Muscle layer of duodenum (tissue), 2 donors: ENCODE measurements around the gene SCG2.

Experiments
- H3K27ac ChIP-seq: one replicate; pipeline ENCODE4 v1.7.0; 2013; ENCODE audit warnings: mild to moderate bottlenecking, low read length
- H3K27me3 ChIP-seq: one replicate; pipeline ENCODE4 v1.7.0; 2013; ENCODE audit warnings: low read depth, mild to moderate bottlenecking, control low read depth, low read length
- H3K36me3 ChIP-seq, 2 donors: one replicate each; pipeline ENCODE4 v1.7.0; 2013; ENCODE audit warnings: low read length in 2 of 2, control low read depth in 1 of 2, mild to moderate bottlenecking in 1 of 2; ENCODE audit not compliant: insufficient read depth in 2 of 2, control insufficient read depth in 1 of 2
- H3K4me1 ChIP-seq, 2 donors: one replicate each; pipeline ENCODE4 v1.7.0; 2013; ENCODE audit warnings: low read length in 2 of 2, mild to moderate bottlenecking in 2 of 2, control low read depth in 1 of 2, moderate library complexity in 1 of 2; ENCODE audit not compliant: insufficient read depth in 2 of 2, control insufficient read depth in 1 of 2
- H3K4me3 ChIP-seq, 2 donors: one replicate each; pipeline ENCODE4 v1.7.0; 2013; ENCODE audit warnings: low read length in 2 of 2, low read depth in 1 of 2, mild to moderate bottlenecking in 1 of 2
- H3K9me3 ChIP-seq, 2 donors: one replicate each; pipeline ENCODE4 v1.7.0; 2013; ENCODE audit warnings: low read length in 2 of 2, control low read depth in 1 of 2, mild to moderate bottlenecking in 1 of 2; ENCODE audit not compliant: control insufficient read depth in 1 of 2
- donor health status: healthy.

SCG2 gene, protein sequence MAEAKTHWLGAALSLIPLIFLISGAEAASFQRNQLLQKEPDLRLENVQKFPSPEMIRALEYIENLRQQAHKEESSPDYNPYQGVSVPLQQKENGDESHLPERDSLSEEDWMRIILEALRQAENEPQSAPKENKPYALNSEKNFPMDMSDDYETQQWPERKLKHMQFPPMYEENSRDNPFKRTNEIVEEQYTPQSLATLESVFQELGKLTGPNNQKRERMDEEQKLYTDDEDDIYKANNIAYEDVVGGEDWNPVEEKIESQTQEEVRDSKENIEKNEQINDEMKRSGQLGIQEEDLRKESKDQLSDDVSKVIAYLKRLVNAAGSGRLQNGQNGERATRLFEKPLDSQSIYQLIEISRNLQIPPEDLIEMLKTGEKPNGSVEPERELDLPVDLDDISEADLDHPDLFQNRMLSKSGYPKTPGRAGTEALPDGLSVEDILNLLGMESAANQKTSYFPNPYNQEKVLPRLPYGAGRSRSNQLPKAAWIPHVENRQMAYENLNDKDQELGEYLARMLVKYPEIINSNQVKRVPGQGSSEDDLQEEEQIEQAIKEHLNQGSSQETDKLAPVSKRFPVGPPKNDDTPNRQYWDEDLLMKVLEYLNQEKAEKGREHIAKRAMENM

DNA sequence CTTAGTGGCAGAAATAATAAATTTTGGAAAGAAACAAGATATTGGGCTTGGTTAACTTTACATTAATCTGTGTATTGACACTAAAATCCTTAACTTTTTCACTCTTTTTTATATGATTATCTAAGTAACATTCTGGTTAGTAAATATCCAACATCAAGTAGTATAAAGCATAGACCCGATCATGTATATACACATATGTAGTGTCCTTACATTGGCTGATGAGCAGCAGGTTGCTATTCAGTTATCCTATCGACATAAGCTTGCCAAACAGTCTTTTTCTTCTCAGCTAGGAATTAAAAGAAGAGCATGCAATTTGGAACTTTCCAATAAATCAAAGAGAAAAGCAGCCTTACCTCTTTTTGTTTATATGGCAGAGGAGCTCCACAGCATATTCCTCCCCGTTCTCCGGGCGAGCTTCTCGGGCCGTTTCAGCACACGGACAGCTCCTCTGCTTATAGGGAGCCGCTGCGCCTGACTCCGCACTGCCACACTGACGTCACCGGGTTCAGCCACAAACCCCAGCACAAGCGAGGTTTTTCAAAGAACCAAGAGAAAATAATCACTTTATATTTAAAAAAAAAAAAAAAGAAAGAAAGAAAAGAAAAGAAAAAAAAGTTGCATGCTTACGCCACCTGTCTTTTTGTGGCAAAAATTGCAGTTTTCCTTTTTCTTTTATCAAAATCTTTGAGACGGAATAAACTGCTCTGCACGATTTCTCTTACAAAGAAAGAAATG, at the start of gene SCG2:
TSS of gene SCG2 (minus strand) at position 430 of the 735 bp plus-strand sequence. CDS start 3,079 bp downstream, outside the sequence.
- Histone ChIP-seq H3K27ac (no peak within 1 kb of the TSS), H3K9me3 (no peaks in the 10 kb centered on the region), H3K27me3 (no peaks in the 10 kb centered on the region), H3K36me3 (no peaks in the 10 kb centered on the region), H3K4me1 (peaks cover 0 to 3% of the 10 kb centered on the region in 2 donors), H3K4me3 (no peak within 1 kb of the TSS)

DNA sequence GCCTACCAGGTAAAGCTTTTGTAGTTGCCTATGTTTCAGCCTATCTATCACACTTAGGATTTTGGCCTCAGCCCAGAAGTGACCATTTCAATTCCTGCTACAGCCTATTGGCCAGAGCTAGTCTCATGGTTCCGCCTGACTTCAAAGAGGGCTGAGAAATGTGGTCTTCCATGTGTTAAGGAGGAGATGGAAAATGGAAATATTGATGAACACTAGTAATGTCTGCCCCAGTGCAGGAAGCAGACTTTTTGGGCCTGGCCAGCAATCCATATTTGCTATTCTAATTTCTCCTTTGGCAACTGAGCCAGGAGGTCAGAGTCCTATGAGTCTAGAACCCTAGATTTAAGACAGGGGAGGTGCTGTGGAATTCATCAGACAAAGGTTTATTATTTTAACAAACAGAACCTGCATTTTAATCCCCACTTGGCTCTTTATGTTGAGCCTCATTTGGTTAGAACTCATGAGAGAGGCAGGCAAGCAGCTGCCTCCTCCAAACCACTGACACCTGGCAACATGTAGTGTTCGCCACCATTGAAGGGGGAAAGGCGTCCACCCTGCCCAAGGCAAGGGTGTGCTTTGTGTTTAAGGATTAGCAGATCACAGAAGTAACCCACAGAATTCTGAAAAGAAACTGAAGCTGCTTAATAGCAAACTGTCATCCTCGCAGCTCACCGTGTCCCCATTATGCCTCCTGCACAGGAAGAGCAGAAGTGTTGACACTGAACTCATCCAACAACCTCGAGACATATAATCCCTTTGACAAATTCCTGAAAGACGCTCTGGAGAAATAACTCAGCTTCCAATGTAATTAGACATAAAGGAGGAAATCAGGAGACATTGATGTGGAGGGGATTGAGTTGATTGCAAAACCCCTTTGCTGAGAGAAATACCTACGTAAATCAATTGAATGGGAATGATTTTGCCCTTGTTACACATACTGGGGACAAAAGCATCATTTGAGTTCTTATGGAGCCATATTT, 47.7 kb upstream of the SCG2 start:
- no peak overlapping the region for H3K27ac ChIP-seq
- no peaks in the 10 kb centered on the region for H3K27me3 ChIP-seq
- no peaks in the 10 kb centered on the region for H3K9me3 ChIP-seq
- H3K4me3 ChIP-seq = no peak overlapping the region
- H3K36me3 ChIP-seq = no peaks in the 10 kb centered on the region
- H3K4me1 ChIP-seq = no peaks in the 10 kb centered on the region

DNA sequence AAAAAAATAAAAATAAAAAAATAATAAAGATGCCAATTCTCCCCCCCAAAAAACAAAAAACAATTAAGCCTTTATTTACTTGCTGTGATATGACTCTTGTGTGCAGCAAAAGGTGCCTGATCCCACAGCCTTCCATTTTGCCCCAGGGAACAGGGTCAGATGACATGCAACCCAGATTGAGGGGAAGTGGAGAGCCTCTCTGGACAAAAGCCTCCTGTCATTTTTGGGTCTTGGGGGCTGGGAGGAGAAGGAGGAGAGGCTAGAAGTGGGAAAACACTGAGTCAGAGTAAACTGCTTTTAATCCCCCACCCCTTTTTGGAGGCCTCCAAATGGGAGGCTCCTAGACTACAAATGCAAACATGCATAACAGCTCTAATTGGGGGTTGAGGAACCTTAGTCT, 46.6 kb upstream of the SCG2 start:
- Histone ChIP-seq H3K36me3 (no peaks in the 10 kb centered on the region), H3K27ac (no peak overlapping the region), H3K9me3 (no peaks in the 10 kb centered on the region), H3K27me3 (no peaks in the 10 kb centered on the region), H3K4me3 (no peak overlapping the region), H3K4me1 (no peaks in the 10 kb centered on the region)

DNA sequence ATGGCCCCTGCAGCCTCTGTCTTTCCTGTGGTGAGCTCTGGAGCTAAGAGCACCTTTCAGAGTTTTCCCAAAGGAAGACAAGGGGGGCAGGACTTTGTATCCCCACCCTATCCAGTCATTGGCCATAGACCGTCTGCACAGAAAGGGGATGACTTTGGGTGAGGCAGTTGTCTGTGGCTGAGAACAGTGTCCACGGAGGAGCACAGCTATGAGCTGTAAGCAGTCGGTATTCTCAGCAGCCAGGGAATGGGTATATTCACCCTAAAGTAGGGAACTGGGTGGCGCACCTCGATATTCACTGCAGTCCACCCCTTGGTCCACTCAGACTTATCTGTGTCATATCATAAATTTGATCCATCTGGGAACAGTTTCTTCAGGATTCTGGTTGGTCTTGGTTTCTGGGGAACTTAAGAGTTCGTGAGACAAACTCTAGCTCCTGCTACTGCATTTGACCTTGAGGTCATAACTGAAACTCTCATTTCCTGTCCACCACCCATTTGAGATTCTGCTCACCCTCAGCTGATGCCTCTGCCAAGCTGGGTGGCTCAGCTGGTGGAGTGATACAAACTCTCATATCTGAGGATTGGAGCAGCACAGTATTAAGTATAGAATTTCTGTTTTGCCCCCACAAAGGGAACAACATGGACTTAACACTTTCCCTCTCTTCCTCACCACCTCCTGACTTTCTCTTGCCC, 45.2 kb upstream of the SCG2 start:
- Histone ChIP-seq H3K4me3 (no peak overlapping the region), H3K4me1 (no peaks in the 10 kb centered on the region), H3K27ac (no peak overlapping the region), H3K27me3 (no peaks in the 10 kb centered on the region), H3K9me3 (no peaks in the 10 kb centered on the region), H3K36me3 (no peaks in the 10 kb centered on the region)

DNA sequence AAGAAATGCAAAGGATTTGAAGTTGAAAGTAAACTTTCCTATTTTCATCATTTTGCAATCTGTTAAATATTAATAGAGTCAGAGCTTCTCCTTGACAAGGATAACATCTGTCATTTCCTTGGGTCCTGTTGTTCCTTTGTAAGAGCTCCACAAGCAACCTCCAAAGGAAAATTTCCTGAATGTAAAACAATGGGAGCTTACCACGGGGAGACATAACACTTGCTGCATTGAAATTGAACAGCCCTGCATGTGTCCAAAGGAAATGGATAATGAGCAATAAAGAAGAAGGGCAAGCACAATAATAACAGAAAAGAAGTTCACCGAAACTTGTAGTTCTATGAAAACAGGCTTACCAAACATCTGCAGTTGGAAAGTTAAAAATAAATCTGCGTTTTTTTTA, 42.0 kb upstream of the SCG2 start:
- H3K36me3 ChIP-seq = no peaks in the 10 kb centered on the region
- no peak overlapping the region for H3K4me3 ChIP-seq
- no peaks in the 10 kb centered on the region for H3K4me1 ChIP-seq
- no peaks in the 10 kb centered on the region for H3K27me3 ChIP-seq
- no peak overlapping the region for H3K27ac ChIP-seq
- H3K9me3 ChIP-seq = no peaks in the 10 kb centered on the region

DNA sequence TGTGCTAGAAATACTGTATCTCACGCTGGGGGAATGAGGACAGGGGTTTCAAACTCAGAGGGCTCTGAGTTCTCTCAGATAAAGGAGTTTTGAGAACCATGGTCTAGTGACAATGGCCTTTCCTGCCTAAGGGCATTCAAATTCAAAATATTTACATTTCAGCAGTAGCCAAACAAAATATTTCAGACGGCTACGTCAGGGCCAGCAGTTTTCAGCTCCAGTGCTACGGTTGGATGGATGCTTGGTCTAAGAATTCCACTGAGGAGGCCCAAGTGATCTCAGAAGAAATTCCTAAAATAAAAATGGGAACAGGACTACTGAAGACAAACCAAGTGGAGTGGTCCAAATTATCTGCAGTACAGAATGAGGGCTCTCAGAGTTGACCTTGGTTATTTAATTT, 41.1 kb upstream of the SCG2 start:
- no peaks in the 10 kb centered on the region for H3K9me3 ChIP-seq
- no peak overlapping the region for H3K4me3 ChIP-seq
- no peaks in the 10 kb centered on the region for H3K36me3 ChIP-seq
- H3K27ac ChIP-seq = no peak overlapping the region
- H3K4me1 ChIP-seq = no peaks in the 10 kb centered on the region
- H3K27me3 ChIP-seq = no peaks in the 10 kb centered on the region

DNA sequence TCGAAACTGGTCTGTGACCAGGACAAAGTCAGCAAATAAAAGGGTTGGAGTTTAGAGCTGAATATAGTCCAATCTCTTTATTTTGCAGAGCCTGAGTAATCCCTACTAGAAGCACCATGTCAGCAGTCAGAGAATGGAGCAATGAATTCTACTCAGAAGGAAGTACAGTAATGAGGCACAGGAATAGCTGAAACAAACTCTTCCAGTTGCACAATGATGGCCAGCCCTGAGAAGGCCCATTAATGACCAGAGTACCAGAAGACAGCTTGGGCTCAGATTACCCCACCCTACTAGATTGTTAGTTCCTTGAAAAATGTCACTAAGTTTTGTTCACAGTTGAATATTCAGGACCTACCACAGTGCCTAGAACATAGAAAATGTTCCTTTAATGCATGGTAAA, 40.3 kb upstream of the SCG2 start:
- Histone ChIP-seq H3K27me3 (no peaks in the 10 kb centered on the region), H3K9me3 (no peaks in the 10 kb centered on the region), H3K36me3 (no peaks in the 10 kb centered on the region), H3K4me1 (no peaks in the 10 kb centered on the region), H3K27ac (no peak overlapping the region), H3K4me3 (no peak overlapping the region)

DNA sequence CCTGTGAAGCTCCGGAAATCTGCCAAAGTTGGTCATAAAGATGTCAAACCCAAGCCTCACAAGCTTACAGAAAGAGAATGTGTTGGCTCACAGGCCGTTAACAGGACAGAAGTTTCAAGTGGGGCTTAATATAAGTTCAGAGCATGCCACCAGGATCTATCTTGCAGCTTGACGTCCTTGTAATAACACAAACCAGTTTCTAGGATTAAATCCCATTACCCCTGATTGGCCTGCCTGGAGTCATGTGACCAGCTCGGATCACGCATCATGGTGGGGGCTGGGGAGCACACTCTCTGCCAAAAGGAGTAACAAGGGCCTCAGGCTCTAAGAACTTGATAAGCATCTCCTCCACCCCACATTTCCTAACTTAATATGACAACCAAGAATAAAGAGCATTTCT, 38.9 kb upstream of the SCG2 start:
- no peaks in the 10 kb centered on the region for H3K4me1 ChIP-seq
- no peaks in the 10 kb centered on the region for H3K9me3 ChIP-seq
- no peaks in the 10 kb centered on the region for H3K36me3 ChIP-seq
- H3K27ac ChIP-seq = no peak overlapping the region
- no peaks in the 10 kb centered on the region for H3K27me3 ChIP-seq
- no peak overlapping the region for H3K4me3 ChIP-seq

DNA sequence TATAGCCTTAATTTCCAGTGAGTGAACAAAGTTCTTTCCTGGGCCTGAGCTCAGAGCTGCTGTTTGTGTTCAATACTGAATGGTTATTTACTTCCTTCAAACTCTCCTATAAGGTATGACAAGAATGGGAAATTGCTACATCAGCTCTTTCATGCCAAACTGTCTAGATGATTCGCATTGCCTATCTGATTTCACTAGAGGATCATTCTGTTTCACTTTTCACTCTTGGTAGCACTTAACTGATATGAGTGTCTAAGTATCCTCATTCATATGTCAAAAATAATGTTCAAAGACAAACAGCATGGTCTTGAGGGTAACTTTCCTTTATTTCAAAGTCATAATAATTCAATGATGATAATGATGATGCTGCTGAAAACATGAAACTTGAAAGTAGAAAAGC, 32.9 kb upstream of the SCG2 start:
- no peak overlapping the region for H3K27ac ChIP-seq
- H3K36me3 ChIP-seq = no peaks in the 10 kb centered on the region
- no peak overlapping the region for H3K4me3 ChIP-seq
- no peaks in the 10 kb centered on the region for H3K27me3 ChIP-seq
- no peaks in the 10 kb centered on the region for H3K4me1 ChIP-seq
- peaks cover 0 to 5% of the 10 kb centered on the region in 2 donors for H3K9me3 ChIP-seq

DNA sequence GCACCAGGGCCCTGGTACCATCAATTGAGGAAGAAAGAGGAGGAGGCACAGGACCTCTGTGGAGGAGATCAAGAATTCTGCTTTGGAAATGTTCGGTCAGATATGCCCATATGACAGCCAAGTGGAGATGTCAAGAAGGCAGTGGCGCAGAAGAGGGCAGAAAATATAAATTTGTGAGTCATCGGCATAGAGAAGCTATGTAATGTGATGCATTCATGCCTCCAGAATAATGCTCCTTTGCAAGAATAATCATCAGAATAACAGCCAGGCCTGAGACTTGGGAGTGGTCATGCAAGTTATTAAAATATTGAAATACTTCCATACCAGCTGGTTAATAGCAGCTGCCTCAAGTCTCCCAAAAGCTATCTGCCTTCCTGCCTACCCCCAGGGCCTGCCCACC, 32.1 kb upstream of the SCG2 start:
- H3K9me3 ChIP-seq = peaks cover 0 to 5% of the 10 kb centered on the region in 2 donors
- no peaks in the 10 kb centered on the region for H3K36me3 ChIP-seq
- no peaks in the 10 kb centered on the region for H3K4me1 ChIP-seq
- H3K27ac ChIP-seq = no peak overlapping the region
- H3K4me3 ChIP-seq = no peak overlapping the region
- H3K27me3 ChIP-seq = no peaks in the 10 kb centered on the region
